ENCODE results near the gene CDIPT.
"Not testable (repeated sequence)": the region's sequence is repeated elsewhere in the genome, so short reads cannot be mapped to it uniquely, and the experiment has no call there.

The CDIPT gene

GRCh38 chr16:29858149-29858849, 4.7 kb downstream of the CDIPT start:
- DNase-seq (ENCODE audit: low spot score): no peak

- DNase-seq (ENCODE audit: low spot score): no peak
Observed at GRCh38 chr16:29857133-29857760, 5.8 kb downstream of the CDIPT start.

GRCh38 chr16:29854520-29855100, 8.4 kb downstream of the CDIPT start:
- no peak for DNase-seq (ENCODE audit: low spot score)

GRCh38 chr16:29852654-29853053, 10.4 kb downstream of the CDIPT start:
- no peak for DNase-seq (ENCODE audit: low spot score)

- no peak for DNase-seq (ENCODE audit: low spot score)
Observed at GRCh38 chr16:29850998-29851397, 12.0 kb downstream of the CDIPT start.

GRCh38 chr16:29849505-29849904, 13.5 kb downstream of the CDIPT start:
- no peak for DNase-seq (ENCODE audit: low spot score)

GRCh38 chr16:29848420-29849297, 14.4 kb downstream of the CDIPT start:
- peak; percentile 22 for DNase-seq (ENCODE audit: low spot score)

- DNase-seq (ENCODE audit: low spot score): no peak
Observed at GRCh38 chr16:29845656-29846055, 17.4 kb downstream of the CDIPT start.

- DNase-seq (ENCODE audit: low spot score): no peak
Observed at GRCh38 chr16:29844575-29845331, 18.3 kb downstream of the CDIPT start.

- no peak for DNase-seq (ENCODE audit: low spot score)
Observed at GRCh38 chr16:29843931-29844330, 19.1 kb downstream of the CDIPT start.

GRCh38 chr16:29842732-29843346, 20.2 kb downstream of the CDIPT start:
- no peak for DNase-seq (ENCODE audit: low spot score)

GRCh38 chr16:29841631-29842030, 21.4 kb downstream of the CDIPT start:
- no peak for DNase-seq (ENCODE audit: low spot score)

- no peak for DNase-seq (ENCODE audit: low spot score)
Observed at GRCh38 chr16:29840240-29840639, 22.8 kb downstream of the CDIPT start.

- no peak for DNase-seq (ENCODE audit: low spot score)
Observed at GRCh38 chr16:29839822-29840221, 23.2 kb downstream of the CDIPT start.

- no peak for DNase-seq (ENCODE audit: low spot score)
Observed at GRCh38 chr16:29837841-29838240, 25.2 kb downstream of the CDIPT start.

- DNase-seq (ENCODE audit: low spot score): no peak
Observed at GRCh38 chr16:29836623-29837022, 26.4 kb downstream of the CDIPT start.

- no peak for DNase-seq (ENCODE audit: low spot score)
Observed at GRCh38 chr16:29835926-29836325, 27.1 kb downstream of the CDIPT start.

GRCh38 chr16:29834079-29834478, 28.9 kb downstream of the CDIPT start:
- DNase-seq (ENCODE audit: low spot score): no peak

GRCh38 chr16:29833219-29833618, 29.8 kb downstream of the CDIPT start:
- not testable (repeated sequence) for DNase-seq (ENCODE audit: low spot score)

- DNase-seq (ENCODE audit: low spot score): no peak
Observed at GRCh38 chr16:29831490-29831889, 31.5 kb downstream of the CDIPT start.

- no peak for DNase-seq (ENCODE audit: low spot score)
Observed at GRCh38 chr16:29830774-29831173, 32.3 kb downstream of the CDIPT start.
